HG03520 (cell line): Measurements from ENCODE around the gene PTGFRN.

Experiments
- ATAC-seq: cut with Tn5 transposase; IDR thresholded peaks from one replicate; pipeline ENCODE4 v1.9.1; 2021; ENCODE audit warnings: mild to moderate bottlenecking, moderate library complexity; ENCODE audit not compliant: unreplicated experiment

PTGFRN gene

GRCh38 chr1:116940814-116941599 lies 31.3 kb downstream of the PTGFRN start:
- ATAC-seq, result no peak

DNA sequence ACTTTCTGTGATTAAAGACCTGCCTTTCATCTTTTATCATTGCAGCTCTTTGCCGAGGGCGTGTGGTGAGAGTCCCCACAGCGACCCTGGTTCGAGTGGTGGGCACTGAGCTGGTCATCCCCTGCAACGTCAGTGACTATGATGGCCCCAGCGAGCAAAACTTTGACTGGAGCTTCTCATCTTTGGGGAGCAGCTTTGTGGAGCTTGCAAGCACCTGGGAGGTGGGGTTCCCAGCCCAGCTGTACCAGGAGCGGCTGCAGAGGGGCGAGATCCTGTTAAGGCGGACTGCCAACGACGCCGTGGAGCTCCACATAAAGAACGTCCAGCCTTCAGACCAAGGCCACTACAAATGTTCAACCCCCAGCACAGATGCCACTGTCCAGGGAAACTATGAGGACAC lies 32.0 kb downstream of the PTGFRN start:
- no peak for ATAC-seq

DNA sequence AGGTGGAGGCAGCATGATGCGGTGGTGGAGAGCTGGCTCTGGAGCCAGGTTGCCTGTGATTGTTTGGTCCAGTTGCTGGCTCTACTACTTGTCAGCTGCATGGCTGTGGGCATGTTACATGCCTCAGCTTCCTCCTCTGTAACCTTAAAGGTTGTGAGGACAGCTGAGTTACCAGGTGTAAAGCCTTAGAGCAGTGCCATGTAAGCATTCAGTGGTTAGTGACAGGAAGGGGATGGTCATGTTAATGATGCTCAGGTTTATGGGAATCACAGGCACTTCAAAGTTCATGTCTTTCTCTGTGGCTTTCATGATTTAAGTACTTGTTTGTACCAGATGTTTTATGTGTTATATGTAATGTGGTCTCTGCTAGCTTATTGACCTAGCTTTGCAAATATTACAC lies 32.6 kb downstream of the PTGFRN start:
- no peak for ATAC-seq

DNA sequence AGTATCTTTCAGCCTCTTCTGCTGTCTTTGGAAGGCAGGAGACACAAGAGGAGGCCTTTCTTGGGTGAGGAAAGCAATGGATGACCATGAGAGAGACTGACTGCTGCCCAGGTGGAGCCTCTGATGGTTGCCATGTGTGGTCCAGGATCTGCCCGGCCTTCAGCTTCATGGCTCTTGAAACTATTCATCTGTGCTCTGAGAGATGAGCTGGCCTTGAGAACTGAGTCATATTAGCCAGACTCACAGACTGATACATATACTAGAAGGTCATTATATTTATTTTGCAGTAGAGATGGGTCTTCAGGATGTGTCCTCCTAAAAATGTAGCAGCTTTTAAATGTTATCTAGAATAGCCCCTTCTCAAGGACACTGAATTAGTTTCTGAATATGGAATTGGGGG lies 33.7 kb downstream of the PTGFRN start:
- no peak for ATAC-seq

DNA sequence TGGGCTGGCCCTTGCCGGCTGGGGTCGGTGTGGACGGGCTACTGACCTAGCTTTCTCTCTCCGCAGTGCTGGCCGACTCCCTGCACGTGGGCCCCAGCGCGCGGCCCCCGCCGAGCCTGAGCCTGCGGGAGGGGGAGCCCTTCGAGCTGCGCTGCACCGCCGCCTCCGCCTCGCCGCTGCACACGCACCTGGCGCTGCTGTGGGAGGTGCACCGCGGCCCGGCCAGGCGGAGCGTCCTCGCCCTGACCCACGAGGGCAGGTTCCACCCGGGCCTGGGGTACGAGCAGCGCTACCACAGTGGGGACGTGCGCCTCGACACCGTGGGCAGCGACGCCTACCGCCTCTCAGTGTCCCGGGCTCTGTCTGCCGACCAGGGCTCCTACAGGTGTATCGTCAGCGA lies 34.9 kb downstream of the PTGFRN start:
- no peak for ATAC-seq

- ATAC-seq, result no peak
Observed at GRCh38 chr1:116945421-116945820, 35.7 kb downstream of the PTGFRN start.

DNA sequence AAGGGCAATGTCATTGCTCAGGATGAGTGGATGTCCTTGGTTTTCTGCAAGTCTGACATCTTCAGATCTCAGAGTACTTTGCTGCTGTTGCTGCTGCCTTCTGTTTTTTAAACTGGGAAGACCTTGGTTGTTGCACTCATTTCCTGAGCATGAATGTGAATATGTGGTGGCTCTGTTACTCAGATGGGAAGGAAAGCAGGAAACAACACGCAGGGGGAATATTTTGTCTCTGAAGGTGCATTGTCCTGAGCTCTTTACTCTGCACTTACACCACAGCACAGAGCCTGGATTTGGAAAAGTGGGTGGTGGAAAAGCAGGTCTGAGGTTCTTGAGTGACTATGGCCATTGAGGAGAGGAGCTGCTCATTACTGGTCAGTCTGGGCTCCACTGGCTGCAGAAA lies 36.3 kb downstream of the PTGFRN start:
- no peak for ATAC-seq

DNA sequence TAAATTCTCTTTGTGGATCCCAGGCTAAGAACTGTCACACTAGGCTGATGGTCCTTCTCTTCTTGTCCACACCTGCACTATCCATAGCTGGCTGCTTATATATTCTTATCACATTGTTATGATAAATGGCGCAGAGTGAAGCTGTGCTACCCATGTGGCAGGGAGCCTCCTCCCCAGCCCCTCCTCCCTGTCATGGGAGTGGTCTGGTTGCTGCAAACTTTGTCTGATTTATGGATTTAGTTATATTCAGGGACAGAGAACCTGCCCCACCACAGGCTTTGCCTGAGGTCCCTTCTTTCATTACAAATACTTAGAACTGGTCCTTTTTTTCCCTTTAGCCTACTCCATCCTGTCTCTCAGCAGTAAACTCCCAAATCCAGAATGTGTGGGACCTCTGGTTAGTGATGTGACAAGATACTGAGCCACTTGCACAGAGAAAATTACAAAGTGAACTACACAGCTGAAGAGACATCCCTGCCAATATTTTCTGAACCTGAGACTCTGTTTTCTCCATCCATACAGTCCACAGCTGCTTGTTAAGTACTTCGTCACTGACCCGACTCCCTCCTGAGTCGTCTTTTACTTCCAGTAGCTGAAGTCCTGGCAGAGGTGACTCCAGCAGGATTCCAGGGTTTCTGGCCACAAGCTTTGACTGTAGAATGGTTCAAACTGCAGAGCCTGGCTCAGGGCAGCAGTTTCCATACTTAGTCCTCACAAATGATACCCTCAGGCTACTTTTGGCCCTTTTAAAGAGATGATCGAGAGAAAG lies 37.6 kb downstream of the PTGFRN start:
- ATAC-seq, result no peak

GRCh38 chr1:116948046-116948445 lies 38.3 kb downstream of the PTGFRN start:
- no peak for ATAC-seq

GRCh38 chr1:116948642-116949041 lies 38.9 kb downstream of the PTGFRN start:
- ATAC-seq, result no peak

DNA sequence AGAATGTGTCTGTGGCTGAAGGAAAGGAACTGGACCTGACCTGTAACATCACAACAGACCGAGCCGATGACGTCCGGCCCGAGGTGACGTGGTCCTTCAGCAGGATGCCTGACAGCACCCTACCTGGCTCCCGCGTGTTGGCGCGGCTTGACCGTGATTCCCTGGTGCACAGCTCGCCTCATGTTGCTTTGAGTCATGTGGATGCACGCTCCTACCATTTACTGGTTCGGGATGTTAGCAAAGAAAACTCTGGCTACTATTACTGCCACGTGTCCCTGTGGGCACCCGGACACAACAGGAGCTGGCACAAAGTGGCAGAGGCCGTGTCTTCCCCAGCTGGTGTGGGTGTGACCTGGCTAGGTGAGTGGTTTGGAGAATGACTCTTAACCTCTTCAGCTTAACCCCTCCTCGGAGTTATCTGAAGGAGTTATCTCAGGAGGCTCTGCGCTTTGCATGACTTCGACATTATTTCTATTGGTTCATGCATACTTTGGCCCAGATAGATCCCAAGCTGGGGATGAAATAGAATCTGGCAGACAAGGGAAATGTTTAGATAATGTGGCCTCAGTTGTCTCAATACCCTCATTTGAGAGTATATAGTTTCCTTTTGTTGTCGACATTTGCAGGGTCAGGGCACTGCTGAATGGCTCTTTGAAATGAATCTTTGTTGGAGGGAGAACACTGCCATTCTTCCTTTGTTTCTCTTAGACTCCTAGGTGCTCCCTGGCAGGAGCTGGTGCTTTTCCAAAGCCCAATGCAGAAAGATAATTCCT lies 39.7 kb downstream of the PTGFRN start:
- ATAC-seq, result no peak

GRCh38 chr1:116950517-116951199 lies 40.9 kb downstream of the PTGFRN start:
- no peak for ATAC-seq

DNA sequence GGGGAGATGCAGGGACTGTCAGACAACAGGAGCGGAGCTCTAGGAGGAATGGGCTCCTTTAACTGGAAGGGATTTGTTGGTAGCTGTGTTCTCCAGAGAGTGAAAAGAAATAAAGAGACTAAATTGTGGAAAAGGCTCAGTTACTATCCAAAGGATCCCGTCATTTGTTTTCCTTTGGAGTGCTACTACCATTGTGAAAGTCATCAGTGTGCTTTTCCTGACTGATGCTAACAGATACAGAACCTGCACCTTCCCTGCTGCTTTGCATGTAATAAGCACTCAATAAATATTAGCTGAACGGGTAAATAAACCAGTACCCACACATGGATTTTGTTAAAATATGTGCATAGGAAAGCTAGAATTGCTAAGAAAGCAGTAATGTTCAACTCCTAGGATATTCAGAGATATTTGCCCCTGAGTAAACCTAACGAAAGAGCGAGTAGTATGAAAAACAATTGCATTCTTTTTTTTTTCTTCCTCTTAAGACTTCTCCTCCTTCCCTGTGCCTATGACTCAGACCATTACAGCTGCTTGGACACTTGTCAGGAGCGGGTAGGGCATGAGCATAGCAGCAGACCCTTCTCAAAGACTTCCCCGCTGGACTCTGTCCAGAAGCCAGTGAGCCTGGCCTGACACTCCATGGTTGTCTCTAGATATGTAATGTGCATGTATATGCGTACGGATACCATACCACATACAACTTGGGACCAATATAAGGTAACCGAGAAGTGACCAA lies 41.7 kb downstream of the PTGFRN start:
- ATAC-seq, result no peak

- ATAC-seq, result no peak
Observed at GRCh38 chr1:116952738-116953275, 43.1 kb downstream of the PTGFRN start.

- ATAC-seq, result no peak
Observed at GRCh38 chr1:116954440-116954839, 44.7 kb downstream of the PTGFRN start.

DNA sequence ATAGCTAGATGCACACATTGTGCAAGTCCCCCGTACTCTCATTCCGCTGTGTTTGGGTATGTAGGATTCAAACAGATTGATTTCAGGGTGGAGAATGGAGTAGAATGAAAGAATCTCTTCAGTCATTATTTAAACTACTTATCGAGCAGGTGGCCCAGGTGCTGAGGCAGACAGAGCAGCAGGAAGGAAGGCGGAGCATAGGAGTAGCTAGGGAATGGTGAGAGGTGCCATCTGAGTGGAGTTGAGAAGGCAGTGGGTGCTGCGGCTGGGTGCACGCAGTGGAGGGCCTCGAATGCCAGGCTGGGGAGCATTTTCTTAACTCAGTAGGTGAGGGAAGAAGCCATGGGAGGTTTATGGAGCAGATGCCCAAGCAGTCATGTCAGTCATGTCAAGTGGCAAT lies 46.7 kb downstream of the PTGFRN start:
- no peak for ATAC-seq

- ATAC-seq, result no peak
Observed at GRCh38 chr1:116957646-116958045, 47.9 kb downstream of the PTGFRN start.

DNA sequence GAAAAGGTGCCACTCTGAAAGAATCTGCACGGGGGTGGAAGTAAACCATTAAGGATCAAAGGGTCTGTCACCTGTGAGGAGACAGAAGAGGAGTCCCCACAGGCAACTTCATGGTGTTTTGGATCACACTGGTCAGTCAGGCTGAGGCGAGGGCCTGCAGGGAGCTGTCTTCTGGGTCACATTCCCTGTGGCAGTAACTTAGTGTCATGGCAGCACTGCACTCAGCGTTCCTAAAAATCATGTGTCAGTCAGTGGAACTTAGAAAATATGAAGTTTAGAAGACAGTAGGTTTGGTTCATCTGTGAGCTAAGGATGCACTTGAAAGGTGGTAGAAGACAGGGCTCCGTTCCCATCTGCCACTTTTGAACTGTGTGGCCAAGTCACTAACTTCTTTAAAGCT lies 48.4 kb downstream of the PTGFRN start:
- no peak for ATAC-seq

DNA sequence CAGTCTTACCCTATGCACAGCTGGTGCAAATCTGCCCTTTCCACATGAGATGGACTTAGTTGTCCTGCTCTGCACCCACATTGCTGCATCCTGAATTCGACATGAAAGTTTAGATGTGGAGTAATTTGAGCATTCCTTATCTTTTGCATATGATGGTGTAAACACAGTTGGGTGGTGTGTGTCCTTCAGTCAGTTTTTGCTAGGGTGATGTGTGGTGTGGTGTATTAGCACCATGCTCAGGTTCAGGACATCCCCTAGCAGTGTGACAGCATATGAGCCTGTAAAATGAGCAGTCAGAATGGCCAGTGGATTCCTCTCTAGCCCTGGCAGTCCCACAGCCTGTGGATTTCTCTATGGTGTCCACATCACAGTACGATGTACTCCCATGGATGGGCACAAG lies 49.3 kb downstream of the PTGFRN start:
- ATAC-seq, result no peak

DNA sequence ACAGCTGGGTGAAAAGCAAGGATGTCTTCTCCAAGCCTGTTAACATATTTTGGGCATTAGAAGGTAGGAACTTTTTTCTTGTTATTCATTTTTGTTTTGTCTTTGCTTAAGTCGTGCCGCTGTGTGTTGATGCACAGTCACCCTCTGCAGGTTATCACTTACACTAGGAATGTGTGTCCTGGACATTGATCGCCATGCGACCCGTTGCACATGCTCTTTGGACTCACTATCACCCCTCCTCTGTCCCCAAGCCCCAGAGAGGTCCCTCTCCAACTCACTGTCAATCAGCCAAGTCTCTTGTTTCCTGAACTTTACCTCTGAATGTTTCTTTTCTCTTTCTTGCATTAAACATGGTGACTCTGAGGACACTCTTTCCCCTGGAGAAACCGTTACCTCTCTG lies 51.9 kb downstream of the PTGFRN start:
- ATAC-seq, result no peak
